OCI-LY1 (cell line): ENCODE measurements around the gene DRC7.
"Not testable (repeated sequence)": the region's sequence is repeated elsewhere in the genome, so short reads cannot be mapped to it uniquely, and the experiment has no call there.

Source experiments
- H2AFZ ChIP-seq: fragments of 200-600 bp; sonication (generic), shearing (Covaris generic); 2 replicates; pipeline ENCODE4 v1.6.0; 2014; ENCODE audit warnings: antibody characterized with exemption, mild to moderate bottlenecking, low read length
- H3F3A ChIP-seq: fragments of 200-600 bp; sonication (generic), shearing (Covaris generic); 2 replicates; pipeline ENCODE4 v1.6.0; 2014; ENCODE audit warnings: mild to moderate bottlenecking, antibody characterized with exemption, low read length, moderate library complexity; ENCODE audit not compliant: insufficient read depth
- H3K27ac ChIP-seq: fragments of 200-600 bp; sonication (generic); 2 replicates; pipeline ENCODE4 v1.5.1; 2014; ENCODE audit warnings: low read length, mixed run types, mild to moderate bottlenecking, low read depth; ENCODE audit not compliant: poor library complexity, severe bottlenecking
- H3K27me3 ChIP-seq: fragments of 200-600 bp; sonication (generic); 2 replicates; pipeline ENCODE4 v1.6.0; 2014; ENCODE audit warnings: antibody characterized with exemption, mild to moderate bottlenecking, low read length, moderate library complexity; ENCODE audit not compliant: insufficient read depth
- H3K36me3 ChIP-seq: fragments of 200-600 bp; sonication (generic); 2 replicates; pipeline ENCODE4 v1.6.1; 2014; ENCODE audit warnings: mild to moderate bottlenecking, antibody characterized with exemption, low read length, moderate library complexity, mixed read lengths; ENCODE audit not compliant: insufficient read depth
- H3K4me1 ChIP-seq: fragments of 200-600 bp; sonication (generic); 2 replicates; pipeline ENCODE4 v1.5.1; 2014; ENCODE audit warnings: mild to moderate bottlenecking, low read length, moderate library complexity; ENCODE audit not compliant: insufficient read depth, severe bottlenecking
- H3K4me2 ChIP-seq: fragments of 200-600 bp; sonication (generic), shearing (Covaris generic); 2 replicates; pipeline ENCODE4 v1.6.1; 2014; ENCODE audit warnings: low read length
- H3K4me3 ChIP-seq: fragments of 200-600 bp; sonication (generic); 2 replicates; pipeline ENCODE4 v1.5.1; 2014; ENCODE audit warnings: low read length, low read depth, mild to moderate bottlenecking, mixed read lengths; ENCODE audit not compliant: poor library complexity, severe bottlenecking
- H3K79me2 ChIP-seq: fragments of 200-600 bp; shearing (Covaris generic); 2 replicates; pipeline ENCODE4 v1.6.1; 2016; ENCODE audit warnings: mixed run types, low read length, mixed read lengths; ENCODE audit not compliant: insufficient read depth
- H3K9ac ChIP-seq: fragments of 200-600 bp; sonication (generic), shearing (Covaris generic); 2 replicates; pipeline ENCODE4 v1.6.1; 2014; ENCODE audit warnings: mild to moderate bottlenecking, low read length, mixed read lengths
- H3K9me2 ChIP-seq: fragments of 200-600 bp; sonication (generic), shearing (Covaris generic); 2 replicates; pipeline ENCODE4 v1.6.1; 2014; ENCODE audit warnings: low read depth, mild to moderate bottlenecking, low read length, mixed read lengths
- H3K9me3 ChIP-seq: fragments of 200-600 bp; shearing (Covaris generic); 2 replicates; pipeline ENCODE4 v1.6.1; 2014; ENCODE audit warnings: low read length, mixed read lengths
- H4K20me1 ChIP-seq: fragments of 200-600 bp; sonication (generic), shearing (Covaris generic); 2 replicates; pipeline ENCODE4 v1.6.0; 2016; ENCODE audit warnings: mild to moderate bottlenecking, low read length; ENCODE audit not compliant: insufficient read depth
- CTCF ChIP-seq: fragments of 200-600 bp; sonication (generic), shearing (Covaris generic); IDR thresholded peaks from 2 replicates; pipeline ENCODE4 v1.5.1; 2017; ENCODE audit warnings: mild to moderate bottlenecking, antibody characterized with exemption, low read length, moderate library complexity, mixed read lengths
- EZH2 ChIP-seq: fragments of 200-600 bp; sonication (generic), shearing (Covaris generic); IDR thresholded peaks from 2 replicates; pipeline ENCODE4 v1.8.0; 2017; ENCODE audit warnings: borderline replicate concordance, mixed run types, mild to moderate bottlenecking, antibody characterized with exemption, low read length, moderate library complexity, mixed read lengths

Gene DRC7

GRCh38 chr16:57711993-57712392, 17.4 kb downstream of the DRC7 start:
- no peak overlapping the region for H3K4me3 ChIP-seq
- H4K20me1 ChIP-seq, result no peaks in the 10 kb centered on the region
- H3K79me2 ChIP-seq, result no peaks in the 10 kb centered on the region
- no peak overlapping the region for H3K9ac ChIP-seq
- TF ChIP-seq CTCF, result no peak
- TF ChIP-seq EZH2, result no peak
- H3K4me1 ChIP-seq, result no peaks in the 10 kb centered on the region
- no peaks in the 10 kb centered on the region for H3K9me2 ChIP-seq
- H3F3A ChIP-seq, result no peaks in the 10 kb centered on the region
- H3K27ac ChIP-seq, result no peak overlapping the region
- H3K36me3 ChIP-seq, result no peaks in the 10 kb centered on the region
- no peaks in the 10 kb centered on the region for H3K9me3 ChIP-seq
- no peak overlapping the region for H2AFZ ChIP-seq
- H3K27me3 ChIP-seq, result peaks cover 3% of the 10 kb centered on the region; the same call in 1 of the 2 replicates
- no peak overlapping the region for H3K4me2 ChIP-seq

GRCh38 chr16:57712569-57712968, 18.0 kb downstream of the DRC7 start:
- H3K9me2 ChIP-seq, H3F3A ChIP-seq, H2AFZ ChIP-seq, H3K36me3 ChIP-seq, H3K4me1 ChIP-seq, H4K20me1 ChIP-seq, H3K27me3 ChIP-seq, H3K27ac ChIP-seq, H3K9me3 ChIP-seq, H3K4me2 ChIP-seq, H3K4me3 ChIP-seq, H3K79me2 ChIP-seq, H3K9ac ChIP-seq: not testable (repeated sequence)

GRCh38 chr16:57713596-57713995, 19.0 kb downstream of the DRC7 start:
- Histone ChIP-seq H3K4me1 (no peaks in the 10 kb centered on the region), H3K79me2 (no peaks in the 10 kb centered on the region), H3K36me3 (no peaks in the 10 kb centered on the region), H3K4me2 (no peak overlapping the region), H3K27me3 (peaks cover 3% of the 10 kb centered on the region; the same call in 1 of the 2 replicates), H3K9me3 (no peaks in the 10 kb centered on the region), H3K4me3 (no peak overlapping the region), H2AFZ (no peak overlapping the region), H3K27ac (no peak overlapping the region), H3F3A (no peaks in the 10 kb centered on the region), H3K9ac (no peak overlapping the region), H4K20me1 (no peaks in the 10 kb centered on the region), H3K9me2 (no peaks in the 10 kb centered on the region)
- no peak for TF ChIP-seq EZH2
- no peak for TF ChIP-seq CTCF

GRCh38 chr16:57714047-57714446, 19.4 kb downstream of the DRC7 start:
- H3K9ac ChIP-seq, result no peak overlapping the region
- H4K20me1 ChIP-seq, result no peaks in the 10 kb centered on the region
- no peak for TF ChIP-seq EZH2
- TF ChIP-seq CTCF, result no peak
- no peak overlapping the region for H3K4me3 ChIP-seq
- no peaks in the 10 kb centered on the region for H3K36me3 ChIP-seq
- H3K4me1 ChIP-seq, result no peaks in the 10 kb centered on the region
- H3K27ac ChIP-seq, result no peak overlapping the region
- H3K27me3 ChIP-seq, result peaks cover 3% of the 10 kb centered on the region; the same call in 1 of the 2 replicates
- no peaks in the 10 kb centered on the region for H3F3A ChIP-seq
- no peaks in the 10 kb centered on the region for H3K9me3 ChIP-seq
- no peak overlapping the region for H2AFZ ChIP-seq
- H3K4me2 ChIP-seq, result no peak overlapping the region
- H3K9me2 ChIP-seq, result no peaks in the 10 kb centered on the region
- no peaks in the 10 kb centered on the region for H3K79me2 ChIP-seq
